NT2/D1 (cell line): ENCODE data around the gene MAML3.

Experiments
- DNase-seq: peaks from one replicate; pipeline ENCODE4 v3.0.0-alpha.2; 2011; ENCODE audit warnings: low read depth, low spot score
- H3K27me3 ChIP-seq: 2 replicates; pipeline ENCODE4 v1.6.0; 2011; ENCODE audit warnings: mild to moderate bottlenecking; ENCODE audit not compliant: insufficient read length, insufficient read depth
- H3K36me3 ChIP-seq: 2 replicates; pipeline ENCODE4 v1.6.1; 2011; ENCODE audit warnings: mild to moderate bottlenecking, low read length, mixed read lengths; ENCODE audit not compliant: insufficient read depth, insufficient read length
- H3K4me1 ChIP-seq: 2 replicates; pipeline ENCODE4 v1.5.1; 2011; ENCODE audit not compliant: insufficient read depth, insufficient read length
- H3K4me3 ChIP-seq: 2 replicates; pipeline ENCODE4 v1.5.1; 2011; ENCODE audit warnings: low read depth; ENCODE audit not compliant: insufficient read length
- H3K9ac ChIP-seq: 2 replicates; pipeline ENCODE4 v1.6.0; 2011; ENCODE audit warnings: low read depth; ENCODE audit not compliant: insufficient read length
- H3K9me3 ChIP-seq: 2 replicates; pipeline ENCODE4 v1.5.1; 2011; ENCODE audit warnings: mild to moderate bottlenecking, low read length; ENCODE audit not compliant: insufficient read depth
- SUZ12 ChIP-seq: IDR thresholded peaks from 2 replicates; pipeline ENCODE4 v1.6.1; 2011; ENCODE audit not compliant: insufficient read length, insufficient read depth; ENCODE audit errors: extremely low read depth
- YY1 ChIP-seq: IDR thresholded peaks from 2 replicates; pipeline ENCODE4 v1.6.1; 2011; ENCODE audit not compliant: insufficient read length, insufficient read depth
- ZNF274 ChIP-seq: IDR thresholded peaks from 2 replicates; pipeline ENCODE4 v1.6.1; 2011; ENCODE audit warnings: mild to moderate bottlenecking, low read depth, low read length

Gene MAML3

GRCh38 chr4:139753686-139754085 is 400.3 kb downstream of the MAML3 start:
- TF ChIP-seq YY1: no peak
- TF ChIP-seq ZNF274: no peak
- no peak for TF ChIP-seq SUZ12
- Histone ChIP-seq H3K4me1 (no peaks in the 10 kb centered on the region), H3K36me3 (no peaks in the 10 kb centered on the region), H3K4me3 (no peak overlapping the region), H3K9me3 (no peaks in the 10 kb centered on the region; the same call in 1 of the 2 replicates), H3K9ac (no peak overlapping the region), H3K27me3 (no peaks in the 10 kb centered on the region)
- DNase-seq: no peak

- H3K27me3 ChIP-seq: no peaks in the 10 kb centered on the region
- H3K9me3 ChIP-seq: no peaks in the 10 kb centered on the region; the same call in 1 of the 2 replicates
- H3K36me3 ChIP-seq: no peaks in the 10 kb centered on the region
- no peaks in the 10 kb centered on the region for H3K4me1 ChIP-seq
- TF ChIP-seq SUZ12: no peak
- TF ChIP-seq YY1: no peak
- no peak for TF ChIP-seq ZNF274
- no peak for DNase-seq
- H3K9ac ChIP-seq: no peak overlapping the region
- no peak overlapping the region for H3K4me3 ChIP-seq
Observed at GRCh38 chr4:139749835-139750498, 404.0 kb downstream of the MAML3 start.

GRCh38 chr4:139749338-139749737 is 404.6 kb downstream of the MAML3 start:
- Histone ChIP-seq H3K4me1 (no peaks in the 10 kb centered on the region), H3K36me3 (no peaks in the 10 kb centered on the region), H3K9me3 (no peaks in the 10 kb centered on the region; the same call in 1 of the 2 replicates), H3K4me3 (no peak overlapping the region), H3K27me3 (no peaks in the 10 kb centered on the region), H3K9ac (no peak overlapping the region)
- TF ChIP-seq YY1: no peak
- no peak for TF ChIP-seq SUZ12
- no peak for TF ChIP-seq ZNF274
- no peak for DNase-seq

GRCh38 chr4:139746431-139747171 is 407.4 kb downstream of the MAML3 start:
- H3K36me3 ChIP-seq: no peaks in the 10 kb centered on the region

DNA sequence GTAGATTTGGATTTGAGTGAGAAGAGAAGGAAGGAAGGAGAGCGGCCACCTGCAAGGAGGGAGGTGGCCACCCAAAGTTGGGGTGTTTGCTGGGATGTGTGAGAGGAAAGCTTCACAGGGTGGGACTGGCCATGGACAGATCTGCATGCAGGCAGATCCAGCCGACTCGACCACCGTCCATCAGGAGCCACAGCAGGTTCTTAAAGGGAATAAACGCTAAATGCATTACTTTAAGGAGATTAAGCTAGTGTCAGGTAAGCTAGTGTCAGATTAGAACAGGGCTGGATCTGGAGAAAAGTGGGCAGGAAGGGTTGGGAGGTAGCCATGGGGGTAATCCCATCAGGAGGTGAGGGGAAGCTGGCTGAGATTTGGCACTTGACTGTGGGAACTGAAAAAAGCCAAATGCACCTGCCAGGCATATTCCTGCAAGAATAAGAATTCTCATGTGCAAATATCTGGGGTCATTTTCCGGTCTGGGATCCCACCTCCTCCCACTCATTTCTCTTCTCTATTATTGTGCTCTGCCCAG is 408.8 kb downstream of the MAML3 start:
- Histone ChIP-seq H3K4me3 (no peak overlapping the region), H3K9ac (no peak overlapping the region), H3K9me3 (no peaks in the 10 kb centered on the region), H3K36me3 (no peaks in the 10 kb centered on the region), H3K27me3 (no peaks in the 10 kb centered on the region), H3K4me1 (no peaks in the 10 kb centered on the region)
- DNase-seq: no peak
- TF ChIP-seq SUZ12 (no peak), ZNF274 (no peak), YY1 (no peak)

More at GRCh38 chr4:139746431-139747171, 407.4 kb downstream of the MAML3 start:
- no peak overlapping the region for H3K9ac ChIP-seq
- H3K4me3 ChIP-seq: no peak overlapping the region
- no peaks in the 10 kb centered on the region; the same call in 1 of the 2 replicates for H3K9me3 ChIP-seq
- H3K4me1 ChIP-seq: no peaks in the 10 kb centered on the region
- no peaks in the 10 kb centered on the region for H3K27me3 ChIP-seq
- TF ChIP-seq SUZ12 (no peak), YY1 (no peak), ZNF274 (no peak)
- DNase-seq: no peak

- H3K9ac ChIP-seq: no peak overlapping the region
- TF ChIP-seq ZNF274: no peak
- no peak for TF ChIP-seq SUZ12
- TF ChIP-seq YY1: no peak
- H3K4me3 ChIP-seq: no peak overlapping the region
- H3K4me1 ChIP-seq: no peaks in the 10 kb centered on the region
- no peaks in the 10 kb centered on the region for H3K9me3 ChIP-seq
- no peaks in the 10 kb centered on the region for H3K36me3 ChIP-seq
- H3K27me3 ChIP-seq: no peaks in the 10 kb centered on the region
- no peak for DNase-seq
Observed at GRCh38 chr4:139744232-139744631, 409.8 kb downstream of the MAML3 start.

- Histone ChIP-seq H3K4me1 (no peaks in the 10 kb centered on the region), H3K27me3 (no peaks in the 10 kb centered on the region), H3K4me3 (no peak overlapping the region), H3K9ac (no peak overlapping the region), H3K36me3 (no peaks in the 10 kb centered on the region), H3K9me3 (no peaks in the 10 kb centered on the region)
- DNase-seq: no peak
- TF ChIP-seq SUZ12: no peak
- TF ChIP-seq YY1: no peak
- no peak for TF ChIP-seq ZNF274
Observed at GRCh38 chr4:139743027-139743426, 411.0 kb downstream of the MAML3 start.
